Rectal smooth muscle tissue (tissue), 1 donor: ENCODE results near the gene CORIN.
"Not testable (repeated sequence)": the region's sequence is repeated elsewhere in the genome, so short reads cannot be mapped to it uniquely, and the experiment has no call there.

ENCODE experiments used
- H3K27ac ChIP-seq: one replicate; pipeline ENCODE4 v1.7.0; 2013; ENCODE audit warnings: low read depth, low read length, inconsistent platforms
- H3K27me3 ChIP-seq: one replicate; pipeline ENCODE4 v1.7.0; 2013; ENCODE audit warnings: low read length; ENCODE audit not compliant: control insufficient read depth, insufficient read depth
- H3K36me3 ChIP-seq: one replicate; pipeline ENCODE4 v1.7.0; 2013; ENCODE audit warnings: low read length; ENCODE audit not compliant: control insufficient read depth, insufficient read depth
- H3K4me1 ChIP-seq: one replicate; pipeline ENCODE4 v1.7.0; 2013; ENCODE audit warnings: low read length; ENCODE audit not compliant: control insufficient read depth, insufficient read depth
- H3K4me3 ChIP-seq: one replicate; pipeline ENCODE4 v1.7.0; 2013; ENCODE audit warnings: low read length
- H3K9ac ChIP-seq: one replicate; pipeline ENCODE4 v1.7.0; 2013; ENCODE audit warnings: low read length

CORIN gene

GRCh38 chr4:47555920-47556319, 281.9 kb downstream of the CORIN start:
- not testable (repeated sequence) for H3K9ac ChIP-seq, H3K4me3 ChIP-seq, H3K27ac ChIP-seq, H3K27me3 ChIP-seq, H3K4me1 ChIP-seq, H3K36me3 ChIP-seq

DNA sequence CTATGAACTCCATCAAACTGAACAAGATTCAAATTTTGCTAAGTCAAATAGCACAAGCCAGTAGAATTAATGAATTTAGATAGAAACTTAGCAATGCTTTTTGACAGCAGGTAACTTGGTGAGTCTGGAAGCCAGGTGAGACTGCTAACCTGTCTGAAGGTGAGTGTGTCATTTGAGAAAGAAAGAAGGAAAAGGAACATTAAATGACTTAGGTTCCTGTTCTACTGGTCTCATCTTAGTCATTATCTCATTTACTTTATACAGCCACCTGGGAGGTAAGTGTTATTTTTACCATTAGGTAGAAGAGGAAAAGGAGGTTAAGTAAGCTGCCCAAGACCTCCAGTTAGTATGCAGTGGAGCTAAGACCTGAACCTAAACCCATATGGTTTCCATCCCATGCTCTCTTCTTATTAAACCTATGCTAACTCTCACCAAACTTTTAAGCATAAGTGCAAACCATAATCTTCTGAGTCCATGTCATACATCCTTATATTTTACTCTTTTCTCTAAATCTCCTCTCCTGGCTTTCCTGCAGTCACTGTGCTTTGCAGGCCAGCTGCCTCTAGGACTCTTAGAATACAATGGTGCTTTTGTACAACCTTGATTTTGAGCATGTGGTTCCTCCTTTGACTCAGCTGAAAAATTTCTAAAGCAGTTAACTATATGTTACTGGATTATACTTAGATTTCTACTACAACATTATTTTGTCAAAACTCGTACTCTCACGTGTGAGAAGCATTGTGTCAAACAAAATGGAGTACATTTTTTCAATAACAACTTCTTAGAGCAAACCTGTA, 284.3 kb downstream of the CORIN start:
- Histone ChIP-seq H3K4me1 (no peaks in the 10 kb centered on the region), H3K36me3 (peaks cover 2% of the 10 kb centered on the region), H3K9ac (no peak overlapping the region), H3K4me3 (no peak overlapping the region), H3K27ac (no peak overlapping the region), H3K27me3 (no peaks in the 10 kb centered on the region)

GRCh38 chr4:47551682-47552081, 286.2 kb downstream of the CORIN start:
- H3K27ac ChIP-seq: no peak overlapping the region
- no peaks in the 10 kb centered on the region for H3K27me3 ChIP-seq
- no peak overlapping the region for H3K9ac ChIP-seq
- H3K4me3 ChIP-seq: no peak overlapping the region
- H3K4me1 ChIP-seq: no peaks in the 10 kb centered on the region
- peaks cover 6% of the 10 kb centered on the region for H3K36me3 ChIP-seq

DNA sequence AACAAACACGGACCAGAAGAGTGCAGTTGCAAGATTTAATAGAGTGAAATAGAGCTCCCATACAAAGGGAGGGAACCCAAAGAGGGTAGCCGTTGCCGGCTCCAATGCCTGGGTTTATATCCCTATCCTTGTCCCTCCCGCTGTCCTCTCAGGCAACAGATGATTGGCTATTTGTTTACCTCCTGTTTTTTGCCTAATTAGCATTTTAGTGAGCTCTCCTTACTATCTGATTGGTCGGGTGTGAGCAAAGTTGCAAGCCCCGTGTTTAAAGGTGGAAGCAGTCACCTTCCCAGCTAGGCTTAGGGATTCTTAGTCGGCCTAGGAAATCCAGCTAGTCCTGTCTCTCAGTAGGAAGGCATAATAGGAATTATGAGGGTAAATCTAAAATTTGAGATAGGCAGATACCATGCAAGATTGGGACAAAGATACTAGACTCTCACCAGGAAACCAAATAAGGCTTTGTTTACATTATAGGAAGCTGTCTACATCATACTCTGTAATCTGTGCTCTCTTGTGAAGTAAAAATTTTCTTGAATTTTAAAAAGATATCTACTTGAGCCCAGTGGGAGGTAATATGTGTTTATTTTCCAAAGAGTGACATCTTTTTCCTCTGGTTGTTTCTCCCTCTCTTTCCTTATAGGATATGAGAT, 286.8 kb downstream of the CORIN start:
- H3K4me3 ChIP-seq: no peak overlapping the region
- H3K9ac ChIP-seq: no peak overlapping the region
- peaks cover 8% of the 10 kb centered on the region for H3K36me3 ChIP-seq
- no peaks in the 10 kb centered on the region for H3K4me1 ChIP-seq
- no peaks in the 10 kb centered on the region for H3K27me3 ChIP-seq
- no peak overlapping the region for H3K27ac ChIP-seq

GRCh38 chr4:47550357-47550756, 287.5 kb downstream of the CORIN start:
- H3K4me1 ChIP-seq, H3K27me3 ChIP-seq, H3K9ac ChIP-seq, H3K27ac ChIP-seq, H3K4me3 ChIP-seq: not testable (repeated sequence)
- peaks cover 11% of the 10 kb centered on the region for H3K36me3 ChIP-seq
